NCI-H2196 (cell line): ENCODE measurements around the gene SLITRK1.

Source experiments
- DNase-seq: peaks from one replicate; lab custom pipeline; 2025; ENCODE audit not compliant: unreplicated experiment; lab: John Stamatoyannopoulos, UW

Gene SLITRK1

GRCh38 chr13:83881917-83882605, at the start of gene SLITRK1:
TSS of gene SLITRK1 (minus strand) at chr13:83882474. CDS start at chr13:83881507, 967 bp downstream.
- DNase-seq: no peak

- DNase-seq: no peak
These were observed 46.9 kb upstream of the SLITRK1 start for GRCh38 chr13:83929157-83929556.

GRCh38 chr13:83919775-83920174, 37.5 kb upstream of the SLITRK1 start:
- DNase-seq: no peak

- no peak for DNase-seq
These were observed 32.1 kb upstream of the SLITRK1 start for GRCh38 chr13:83914368-83914767.

DNA sequence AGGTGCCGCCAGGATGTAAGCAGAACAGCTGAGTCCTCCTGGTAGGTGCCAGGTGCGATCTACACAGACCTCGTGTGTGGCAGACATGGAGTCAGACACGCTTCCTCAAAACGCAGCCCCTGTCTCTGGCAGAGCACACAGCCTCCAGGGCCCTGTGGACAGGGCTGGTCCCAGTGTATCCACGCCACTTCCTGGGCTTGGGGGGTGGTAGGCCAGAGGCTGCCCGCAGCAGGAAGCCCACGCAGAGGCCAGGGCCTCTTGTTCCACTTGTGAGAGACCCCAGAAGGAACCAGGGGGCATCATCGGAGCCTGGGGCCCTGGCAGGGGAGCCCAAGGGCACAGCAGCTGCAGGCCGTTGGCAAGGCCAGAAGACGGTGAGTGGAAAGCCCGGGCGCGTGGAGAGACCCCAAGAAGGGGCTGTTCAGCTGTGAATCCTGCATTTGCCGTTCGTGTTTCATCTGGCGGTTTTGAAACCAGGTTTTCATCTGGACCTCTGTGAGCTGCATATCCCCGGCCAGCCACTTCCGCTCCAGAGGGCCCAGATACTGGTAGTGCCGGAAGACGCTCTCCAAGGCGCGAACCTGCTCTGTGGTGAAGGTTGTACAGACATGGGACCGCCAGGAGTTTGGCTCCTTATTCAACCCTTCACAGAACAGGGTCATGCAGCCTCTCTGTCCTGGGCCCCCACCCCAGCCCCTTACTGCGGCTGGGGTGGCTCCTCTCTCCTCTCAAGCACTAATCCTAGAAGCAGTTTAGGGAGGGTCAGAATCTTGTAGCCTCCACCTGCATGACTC, 25.1 kb upstream of the SLITRK1 start:
- DNase-seq: no peak

DNA sequence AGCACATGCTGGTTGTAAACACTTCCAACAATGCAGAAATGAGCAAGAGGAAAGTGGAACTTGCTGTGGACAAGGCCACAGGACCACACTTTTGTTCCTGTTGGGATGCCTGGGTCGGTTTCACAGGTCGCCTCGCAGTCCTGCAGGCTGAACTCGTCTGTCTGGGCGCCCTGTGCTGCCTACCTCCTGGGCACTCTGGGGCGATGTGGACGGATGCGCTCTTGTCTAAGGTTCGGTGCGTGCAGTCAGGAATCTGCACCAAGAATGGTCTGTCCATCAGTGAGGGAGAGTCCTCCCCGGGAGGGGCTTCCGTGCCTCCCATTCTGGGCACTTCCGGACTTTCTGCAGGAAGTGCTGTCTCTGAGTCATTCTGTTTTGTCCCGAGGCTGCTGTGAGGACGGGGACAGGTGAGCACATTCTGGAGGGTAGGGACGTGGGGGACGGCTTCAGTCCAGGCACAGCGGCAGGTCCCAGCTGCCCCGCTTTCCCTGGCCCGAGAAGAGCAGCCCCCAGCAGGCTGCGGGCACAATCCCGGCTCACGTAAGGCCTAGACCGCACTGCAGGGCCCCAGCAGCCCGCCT, 24.1 kb upstream of the SLITRK1 start:
- no peak for DNase-seq

DNA sequence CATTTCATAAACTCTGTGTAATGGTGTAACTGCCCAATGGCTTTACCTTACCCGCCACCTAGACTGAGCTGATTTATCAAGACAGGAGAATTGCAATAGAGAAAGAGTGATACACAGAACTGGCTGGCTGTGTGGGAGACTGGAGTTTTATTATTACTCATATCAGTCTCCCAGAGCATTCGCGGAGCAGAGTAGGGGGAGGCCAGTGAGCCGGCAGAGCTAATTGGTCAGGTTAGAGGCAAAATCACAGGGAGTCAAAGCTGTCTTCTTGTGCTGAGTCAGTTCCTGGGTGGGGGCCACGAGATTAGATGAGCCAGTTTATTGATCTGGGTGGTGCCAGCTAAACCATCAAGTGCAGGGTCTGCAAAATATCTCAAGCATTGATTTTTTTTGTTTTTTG, 23.4 kb upstream of the SLITRK1 start:
- DNase-seq: no peak

DNA sequence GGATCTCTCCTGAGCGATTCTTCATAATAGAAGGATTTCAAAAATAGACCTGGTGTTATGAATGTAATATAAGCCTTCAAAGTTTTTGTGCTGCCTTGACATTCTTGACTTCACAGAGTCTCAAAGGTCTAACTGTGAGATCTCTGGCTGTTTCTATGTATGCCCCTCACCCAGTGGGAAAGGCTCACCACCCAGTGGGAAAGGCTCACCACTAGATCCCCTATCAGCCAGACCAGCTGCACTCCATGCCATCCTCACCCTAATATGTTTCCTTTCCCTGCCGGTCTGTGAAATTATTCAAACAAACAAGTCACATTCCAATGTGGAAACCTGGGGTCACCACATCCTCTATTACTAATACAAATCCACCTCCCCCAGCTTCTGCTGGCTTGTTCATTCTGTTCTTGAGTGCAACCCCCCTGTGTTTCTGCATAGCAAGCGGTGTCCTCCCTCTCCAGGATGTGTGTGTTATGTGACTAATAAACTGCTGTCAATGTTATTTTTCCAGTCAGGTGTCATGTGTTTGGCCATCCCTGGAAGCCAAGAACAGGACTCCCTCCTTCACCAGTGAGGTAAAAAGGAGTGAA, 13.8 kb upstream of the SLITRK1 start:
- DNase-seq: no peak

DNA sequence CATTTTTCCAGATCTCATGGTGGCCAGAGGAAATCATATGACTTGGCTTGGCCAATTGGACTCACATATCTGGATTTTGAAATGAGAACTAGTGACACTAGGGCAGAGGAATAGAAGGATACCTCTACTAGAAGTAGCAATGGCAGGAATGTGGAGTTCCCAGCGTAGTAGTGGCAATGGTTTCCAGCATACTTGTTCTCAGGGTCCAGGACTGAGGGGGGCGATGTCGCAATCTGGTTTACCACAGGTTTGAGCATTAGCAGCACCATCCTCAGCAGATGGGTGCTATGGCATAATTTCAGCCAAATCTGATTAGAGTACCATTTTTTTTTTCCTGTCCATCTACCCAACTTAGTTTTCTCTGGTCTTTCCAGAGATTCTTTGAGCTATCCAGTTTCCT, 8.1 kb upstream of the SLITRK1 start:
- no peak for DNase-seq

GRCh38 chr13:83884141-83884540, 1.9 kb upstream of the SLITRK1 start:
- no peak for DNase-seq

DNA sequence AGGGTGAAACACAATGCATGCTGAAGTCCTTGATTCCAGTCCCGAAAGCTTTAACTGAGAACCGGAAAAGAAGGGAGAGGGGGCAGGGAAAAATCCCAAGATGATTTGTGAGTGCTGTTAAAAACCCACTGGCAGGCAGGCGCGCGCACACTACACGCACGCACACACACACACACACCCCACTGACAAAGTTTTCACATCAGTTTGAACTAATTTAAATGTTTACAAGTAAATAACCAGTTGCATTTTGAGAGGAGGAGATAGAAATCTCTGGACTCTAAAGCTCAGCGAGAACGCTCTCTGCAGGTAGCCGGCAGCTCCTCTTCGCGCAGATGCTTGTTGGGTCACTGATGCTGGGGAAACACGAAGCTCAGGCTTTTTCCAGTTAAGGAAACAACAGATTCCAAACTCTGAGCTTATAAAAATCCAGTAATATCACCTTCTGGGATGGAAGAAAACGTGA, 818 bp upstream of the SLITRK1 start:
- no peak for DNase-seq

GRCh38 chr13:83882606-83882959, 309 bp upstream of the SLITRK1 start:
- DNase-seq: no peak

GRCh38 chr13:83881140-83881684, 1.1 kb downstream of the SLITRK1 start:
- DNase-seq: no peak

DNA sequence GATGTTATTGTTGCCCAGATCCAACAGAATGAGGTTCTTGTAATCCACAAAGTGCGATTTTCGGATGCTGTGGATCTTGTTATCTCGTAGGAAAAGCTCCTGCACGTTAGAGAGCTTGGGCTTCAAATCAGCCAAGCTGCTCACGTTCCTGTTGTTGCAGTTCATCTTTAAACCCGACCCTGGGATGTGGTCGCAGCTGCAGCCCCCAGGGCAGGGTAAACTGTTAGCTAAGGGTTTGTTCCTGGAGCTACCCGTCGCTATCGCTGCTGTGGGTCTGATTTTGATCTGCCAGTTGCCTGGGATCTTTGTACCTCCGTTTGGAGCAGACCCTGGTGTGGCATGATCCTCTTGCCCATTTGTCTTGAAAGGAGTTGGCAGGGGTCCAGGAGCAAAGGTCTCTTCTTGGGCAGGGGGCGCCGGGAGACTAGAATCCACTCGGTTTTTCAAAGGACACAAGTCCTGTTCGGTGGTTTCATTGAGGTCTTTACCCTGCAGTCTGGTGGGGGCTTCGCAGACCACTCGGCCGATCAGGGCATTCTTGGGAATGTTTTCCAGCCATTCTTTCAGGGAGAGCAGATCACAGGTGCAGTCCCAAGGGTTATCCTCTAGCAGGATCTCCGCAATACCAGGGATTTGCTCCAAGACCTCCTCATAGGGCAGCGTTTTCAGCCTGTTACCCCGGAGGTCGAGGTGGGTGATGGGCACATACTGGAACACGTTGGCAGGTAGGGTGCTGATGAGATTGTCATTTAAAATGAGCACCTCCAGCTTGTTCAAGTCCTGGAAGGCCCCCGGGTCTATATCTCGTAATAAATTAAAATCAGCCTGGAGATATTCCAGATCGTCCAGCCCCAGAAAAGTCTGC, 1.8 kb downstream of the SLITRK1 start:
- no peak for DNase-seq

DNA sequence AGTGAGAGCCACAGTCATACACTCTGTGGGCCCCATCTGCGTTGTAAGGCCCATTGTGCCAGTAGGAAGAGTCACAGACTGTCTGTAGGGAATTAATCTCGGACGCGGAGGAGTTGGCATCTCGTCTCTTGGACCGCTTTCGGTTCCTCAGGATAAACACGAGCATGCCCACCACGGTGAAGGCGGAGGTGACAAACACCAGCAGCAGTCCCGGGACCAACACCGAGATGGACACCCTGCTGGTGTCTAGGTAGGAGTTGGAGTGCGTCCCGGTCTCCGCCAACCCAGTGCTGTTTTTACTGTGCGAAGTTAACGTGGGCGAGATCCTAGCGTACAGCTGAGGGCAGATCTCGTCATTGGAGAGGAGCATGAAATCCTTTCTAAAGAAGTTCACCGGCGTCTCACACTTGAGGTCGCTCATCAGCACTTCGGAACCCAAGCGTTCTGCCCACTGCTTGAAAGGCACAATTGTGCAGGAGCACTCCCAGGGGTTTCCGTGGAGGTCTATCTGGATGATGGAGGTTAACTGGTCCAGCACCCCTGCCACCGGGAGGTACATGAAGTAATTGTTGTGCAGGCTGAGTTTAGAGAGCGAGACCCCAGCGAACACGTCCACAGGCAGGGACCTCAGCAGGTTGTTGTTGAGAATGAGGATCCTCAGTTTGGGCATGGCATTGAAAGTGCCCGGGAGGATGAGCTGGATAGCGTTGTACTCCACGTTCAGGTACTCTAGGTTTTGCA, 2.7 kb downstream of the SLITRK1 start:
- DNase-seq: no peak

GRCh38 chr13:83878691-83879430, 3.4 kb downstream of the SLITRK1 start:
- no peak for DNase-seq

DNA sequence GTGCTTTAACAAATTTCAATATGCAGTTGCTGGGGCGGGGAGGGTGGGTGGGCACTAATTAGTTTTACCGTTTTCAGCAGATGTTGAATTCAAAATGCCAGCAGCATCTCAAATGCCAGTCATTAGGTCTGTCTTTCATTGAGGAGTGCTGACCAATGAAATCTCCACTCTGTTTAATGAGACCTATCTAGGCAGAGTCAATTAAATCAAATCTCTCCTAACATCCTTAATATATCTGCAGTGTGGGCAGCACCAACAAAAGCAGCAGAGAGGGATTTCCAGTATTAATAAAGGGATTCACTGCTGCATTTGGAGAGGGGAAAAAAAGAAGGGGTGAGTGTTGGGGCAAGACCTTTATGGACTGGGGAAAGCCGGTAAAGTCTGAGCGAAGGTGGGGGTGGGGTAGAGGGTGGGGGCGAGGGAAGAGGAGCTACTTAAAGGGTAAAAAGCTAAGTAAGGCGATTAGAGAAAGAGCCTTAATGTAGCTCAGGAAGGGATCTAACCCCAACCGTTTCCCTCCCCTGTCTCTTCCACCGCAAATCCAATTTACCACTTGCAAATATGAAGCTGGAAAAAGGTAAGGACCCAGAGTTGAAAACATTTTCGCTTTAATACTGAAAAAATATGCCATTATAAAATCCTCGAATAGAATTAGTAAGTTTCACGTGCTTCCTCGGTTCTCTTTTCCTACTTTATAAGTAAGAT, 4.5 kb downstream of the SLITRK1 start:
- DNase-seq: no peak

- no peak for DNase-seq
These were observed 5.7 kb downstream of the SLITRK1 start for GRCh38 chr13:83876546-83876945.

GRCh38 chr13:83867708-83868107, 14.6 kb downstream of the SLITRK1 start:
- no peak for DNase-seq
